Type B pancreatic cell (in vitro differentiated cells): ENCODE measurements around the gene MTMR12. TPM values are rescaled to one million over a fixed set of nuclear protein-coding genes. Genes with fewer than 3 reads are reported as not detected.
A peak's percentile ranks its signal among the peaks of the same experiment; 100 is the strongest.

Experiments
- DNase-seq: peaks from one replicate; pipeline ENCODE4 v3.0.0; 2021; ENCODE audit warnings: mixed read lengths; ENCODE audit not compliant: unreplicated experiment; ENCODE audit errors: extremely low spot score
- H3K27ac Mint-ChIP-seq: 2 replicates; pipeline ENCODE4 v1.8.0; 2021; ENCODE audit warnings: mild to moderate bottlenecking, mixed read lengths
- H3K27me3 Mint-ChIP-seq: 2 replicates; pipeline ENCODE4 v1.8.0; 2021; ENCODE audit warnings: mixed read lengths
- H3K36me3 Mint-ChIP-seq: 2 replicates; pipeline ENCODE4 v1.8.0; 2021; ENCODE audit warnings: mixed read lengths
- H3K4me1 Mint-ChIP-seq: one replicate; pipeline ENCODE4 v1.8.0; 2021; ENCODE audit warnings: mixed read lengths; ENCODE audit not compliant: unreplicated experiment
- H3K4me3 Mint-ChIP-seq: 2 replicates; pipeline ENCODE4 v1.8.0; 2021; ENCODE audit warnings: mild to moderate bottlenecking, mixed read lengths
- H3K9me3 Mint-ChIP-seq: 2 replicates; pipeline ENCODE4 v1.8.0; 2021; ENCODE audit warnings: mixed read lengths
- total RNA-seq: library from RNA; stranded (reverse); gene quantifications from 2 replicates; pipeline ENCODE4 v1.2.1, GENCODE V29; 2021; ENCODE audit warnings: low replicate concordance
- TF ChIP-seq, protein P1 (sequence below): fragments of 200-600 bp; sonication (generic); conservative IDR thresholded peaks from 2 replicates; pipeline ENCODE4 v1.5.0; 2021; ENCODE audit warnings: antibody characterized with exemption, mild to moderate bottlenecking

Gene MTMR12
- total RNA-seq, 1 donor from 2014 or later: 23.5 TPM

DNA sequence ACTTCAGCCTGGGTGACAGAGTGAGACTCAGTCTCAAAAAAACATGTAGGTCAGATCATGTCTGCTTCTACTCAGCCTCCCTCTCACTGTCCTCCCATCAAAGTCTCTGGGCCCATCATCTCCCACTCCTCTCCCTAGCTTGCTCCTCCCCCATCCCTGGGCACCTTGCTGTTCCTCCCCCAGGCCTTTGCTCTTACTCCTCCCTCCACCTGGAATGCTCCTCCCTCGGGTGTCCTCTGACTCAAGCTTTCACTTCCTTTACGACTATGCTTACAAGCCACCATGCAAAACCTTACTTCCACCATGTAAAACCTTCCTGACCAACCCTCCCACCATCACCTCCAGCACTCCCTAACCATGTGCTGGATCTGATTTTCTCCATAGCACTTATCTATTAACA, 51.5 kb downstream of the MTMR12 start:
- H3K4me1 Mint-ChIP-seq: peaks cover 4% of the 10 kb centered on the region
- peaks cover 59% of the 10 kb centered on the region for H3K36me3 Mint-ChIP-seq
- no peak overlapping the region for H3K27ac Mint-ChIP-seq
- H3K9me3 Mint-ChIP-seq: no peaks in the 10 kb centered on the region
- no peak for DNase-seq
- no peak overlapping the region for H3K4me3 Mint-ChIP-seq
- H3K27me3 Mint-ChIP-seq: no peaks in the 10 kb centered on the region
- TF ChIP-seq, protein P1, sequence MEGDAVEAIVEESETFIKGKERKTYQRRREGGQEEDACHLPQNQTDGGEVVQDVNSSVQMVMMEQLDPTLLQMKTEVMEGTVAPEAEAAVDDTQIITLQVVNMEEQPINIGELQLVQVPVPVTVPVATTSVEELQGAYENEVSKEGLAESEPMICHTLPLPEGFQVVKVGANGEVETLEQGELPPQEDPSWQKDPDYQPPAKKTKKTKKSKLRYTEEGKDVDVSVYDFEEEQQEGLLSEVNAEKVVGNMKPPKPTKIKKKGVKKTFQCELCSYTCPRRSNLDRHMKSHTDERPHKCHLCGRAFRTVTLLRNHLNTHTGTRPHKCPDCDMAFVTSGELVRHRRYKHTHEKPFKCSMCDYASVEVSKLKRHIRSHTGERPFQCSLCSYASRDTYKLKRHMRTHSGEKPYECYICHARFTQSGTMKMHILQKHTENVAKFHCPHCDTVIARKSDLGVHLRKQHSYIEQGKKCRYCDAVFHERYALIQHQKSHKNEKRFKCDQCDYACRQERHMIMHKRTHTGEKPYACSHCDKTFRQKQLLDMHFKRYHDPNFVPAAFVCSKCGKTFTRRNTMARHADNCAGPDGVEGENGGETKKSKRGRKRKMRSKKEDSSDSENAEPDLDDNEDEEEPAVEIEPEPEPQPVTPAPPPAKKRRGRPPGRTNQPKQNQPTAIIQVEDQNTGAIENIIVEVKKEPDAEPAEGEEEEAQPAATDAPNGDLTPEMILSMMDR: no peak

DNA sequence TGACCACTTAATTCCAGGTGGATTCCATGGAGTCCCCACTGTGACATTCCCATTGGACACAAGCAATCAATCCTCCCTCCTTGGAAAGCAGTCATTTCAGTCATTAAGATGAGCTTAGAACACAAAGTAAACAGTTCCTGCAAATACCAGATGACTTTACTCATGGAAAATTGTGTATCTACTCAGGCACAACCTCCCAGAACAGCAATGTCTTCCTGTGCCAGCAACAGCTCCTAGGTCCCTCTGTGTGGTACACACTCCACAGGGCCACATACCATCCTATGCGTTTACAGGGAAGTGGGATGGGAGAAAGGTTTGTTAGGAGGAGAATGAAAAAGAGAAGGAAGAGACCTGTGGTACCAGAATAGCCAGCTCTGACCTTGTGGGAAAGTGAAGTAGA, 53.7 kb downstream of the MTMR12 start:
- TF ChIP-seq, protein P1: no peak
- no peaks in the 10 kb centered on the region for H3K27me3 Mint-ChIP-seq
- peaks cover 60% of the 10 kb centered on the region for H3K36me3 Mint-ChIP-seq
- no peak overlapping the region for H3K4me3 Mint-ChIP-seq
- no peaks in the 10 kb centered on the region for H3K9me3 Mint-ChIP-seq
- DNase-seq: no peak
- H3K27ac Mint-ChIP-seq: no peak overlapping the region
- peaks cover 19% of the 10 kb centered on the region for H3K4me1 Mint-ChIP-seq

DNA sequence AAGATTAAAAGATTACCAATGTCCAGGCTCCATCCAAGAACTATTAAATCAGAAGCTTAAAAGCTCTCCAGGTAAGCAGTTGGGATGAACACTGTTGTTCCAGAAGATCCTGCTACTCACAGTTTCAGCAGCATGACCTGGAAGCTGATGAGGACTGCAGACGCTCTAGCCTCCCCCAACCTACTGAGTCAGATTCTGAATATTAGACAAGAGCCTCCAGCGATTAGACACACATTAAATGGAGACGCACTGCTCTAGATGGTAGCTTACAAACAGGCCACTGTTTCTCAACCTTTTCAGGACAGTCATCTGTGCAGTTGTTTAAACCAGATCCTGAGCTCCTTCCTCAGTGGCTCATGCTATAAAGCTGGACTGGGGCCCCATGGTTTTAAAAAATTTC, 54.3 kb downstream of the MTMR12 start:
- TF ChIP-seq, protein P1: no peak
- DNase-seq: no peak
- peaks cover 62% of the 10 kb centered on the region for H3K36me3 Mint-ChIP-seq
- no peak overlapping the region for H3K27ac Mint-ChIP-seq
- no peaks in the 10 kb centered on the region for H3K9me3 Mint-ChIP-seq
- peaks cover 19% of the 10 kb centered on the region for H3K4me1 Mint-ChIP-seq
- H3K27me3 Mint-ChIP-seq: no peaks in the 10 kb centered on the region
- no peak overlapping the region for H3K4me3 Mint-ChIP-seq

DNA sequence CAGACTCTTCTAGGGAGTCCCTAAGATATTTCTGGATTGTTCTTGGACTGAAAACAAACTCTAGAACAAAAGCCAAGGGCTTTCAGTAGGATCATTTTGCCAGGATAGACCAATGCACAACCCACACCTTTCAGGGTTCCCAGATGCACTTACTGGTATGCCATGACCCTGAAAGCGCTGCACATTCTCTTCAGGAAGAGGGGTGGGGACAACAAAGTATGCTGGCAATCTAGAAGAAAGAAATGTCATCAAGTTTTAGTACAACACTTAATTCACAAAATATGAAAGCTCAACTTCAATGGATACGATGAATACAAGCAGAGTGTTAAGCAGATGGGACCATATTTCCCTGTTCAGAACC, 57.2 kb downstream of the MTMR12 start:
- Mint-ChIP-seq H3K36me3 (peaks cover 62% of the 10 kb centered on the region), H3K4me3 (no peak overlapping the region), H3K27ac (no peak overlapping the region)

DNA sequence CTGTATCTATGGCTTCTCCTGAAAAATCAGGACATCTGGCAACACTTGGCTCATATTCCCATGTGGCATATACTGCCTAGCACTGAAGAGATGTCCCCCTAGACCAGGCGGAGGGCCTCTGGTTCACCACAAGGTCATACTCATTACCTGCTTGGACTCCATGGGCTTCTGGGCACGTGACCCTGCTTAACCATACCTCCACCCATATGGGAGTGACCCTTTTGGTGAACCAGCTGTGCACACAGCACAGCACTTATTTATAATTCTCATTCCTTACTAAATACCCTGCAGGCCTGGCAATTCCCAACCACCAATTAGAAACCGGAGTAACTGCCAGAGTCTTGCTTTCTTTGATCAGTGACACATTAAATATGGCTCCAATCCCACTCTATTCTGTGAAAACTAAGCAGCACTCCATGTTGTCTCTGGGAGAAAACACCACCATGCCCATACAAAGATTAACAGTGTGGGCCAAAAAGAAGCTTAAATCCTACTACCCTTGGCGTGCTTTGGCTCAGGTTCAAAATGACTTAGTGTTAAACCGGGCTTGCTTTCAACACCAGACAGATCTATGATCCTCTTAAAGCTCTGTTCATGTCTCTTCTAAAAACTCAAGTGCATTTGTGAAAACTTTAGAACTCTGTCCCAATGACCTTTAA, 57.7 kb downstream of the MTMR12 start:
- TF ChIP-seq, protein P1: no peak
- H3K9me3 Mint-ChIP-seq: no peaks in the 10 kb centered on the region
- H3K4me1 Mint-ChIP-seq: peaks cover 19% of the 10 kb centered on the region
- H3K27ac Mint-ChIP-seq: peak overlapping the region; percentile 70
- peaks cover 58% of the 10 kb centered on the region for H3K36me3 Mint-ChIP-seq
- DNase-seq: no peak
- no peaks in the 10 kb centered on the region for H3K27me3 Mint-ChIP-seq
- H3K4me3 Mint-ChIP-seq: no peak overlapping the region

More for the DNA sequence above, 57.2 kb downstream of the MTMR12 start:
- Mint-ChIP-seq H3K27me3 (no peaks in the 10 kb centered on the region), H3K9me3 (no peaks in the 10 kb centered on the region), H3K4me1 (peaks cover 19% of the 10 kb centered on the region)
- TF ChIP-seq, protein P1: no peak
- no peak for DNase-seq
